Panc1 (cell line): Measurements from ENCODE around the gene DPH1.

Source experiments
- POLR2AphosphoS5 ChIP-seq: IDR thresholded peaks from 2 replicates; pipeline ENCODE4 v1.6.1; 2012; ENCODE audit warnings: mild to moderate bottlenecking, low read depth, low read length, moderate library complexity
- TCF7L2 ChIP-seq: IDR thresholded peaks from 2 replicates; pipeline ENCODE4 v1.6.1; 2011; ENCODE audit warnings: mild to moderate bottlenecking, low read depth, low read length, inconsistent platforms
- TF ChIP-seq, protein P1 (sequence below): fragments of 450-650 bp; IDR thresholded peaks from 2 replicates; pipeline ENCODE4 v1.5.1; 2017; ENCODE audit warnings: mild to moderate bottlenecking

GRCh38 chr17:2025622-2026309, 4.2 kb upstream of the DPH1 start:
- TF ChIP-seq, protein P1, sequence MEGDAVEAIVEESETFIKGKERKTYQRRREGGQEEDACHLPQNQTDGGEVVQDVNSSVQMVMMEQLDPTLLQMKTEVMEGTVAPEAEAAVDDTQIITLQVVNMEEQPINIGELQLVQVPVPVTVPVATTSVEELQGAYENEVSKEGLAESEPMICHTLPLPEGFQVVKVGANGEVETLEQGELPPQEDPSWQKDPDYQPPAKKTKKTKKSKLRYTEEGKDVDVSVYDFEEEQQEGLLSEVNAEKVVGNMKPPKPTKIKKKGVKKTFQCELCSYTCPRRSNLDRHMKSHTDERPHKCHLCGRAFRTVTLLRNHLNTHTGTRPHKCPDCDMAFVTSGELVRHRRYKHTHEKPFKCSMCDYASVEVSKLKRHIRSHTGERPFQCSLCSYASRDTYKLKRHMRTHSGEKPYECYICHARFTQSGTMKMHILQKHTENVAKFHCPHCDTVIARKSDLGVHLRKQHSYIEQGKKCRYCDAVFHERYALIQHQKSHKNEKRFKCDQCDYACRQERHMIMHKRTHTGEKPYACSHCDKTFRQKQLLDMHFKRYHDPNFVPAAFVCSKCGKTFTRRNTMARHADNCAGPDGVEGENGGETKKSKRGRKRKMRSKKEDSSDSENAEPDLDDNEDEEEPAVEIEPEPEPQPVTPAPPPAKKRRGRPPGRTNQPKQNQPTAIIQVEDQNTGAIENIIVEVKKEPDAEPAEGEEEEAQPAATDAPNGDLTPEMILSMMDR = peak; percentile 87
- no peak for TF ChIP-seq POLR2AphosphoS5
- no peak; the same call in 1 of the 2 replicates for TF ChIP-seq TCF7L2
